Gastroesophageal sphincter (tissue), 3 donors: Measurements from ENCODE around the gene KLHL29.

Experiments used
- EP300 ChIP-seq: sonication (generic); formaldehyde crosslinking; IDR thresholded peaks from one replicate; pipeline ENCODE4 v1.6.1; 2017; ENCODE audit warnings: antibody characterized with exemption, mild to moderate bottlenecking
- POLR2A ChIP-seq, 2 donors: fragments of 450-650 bp; IDR thresholded peaks; one replicate each; pipeline ENCODE4 v1.6.1; 2017; ENCODE audit warnings: antibody characterized with exemption in 2 of 2, mild to moderate bottlenecking in 2 of 2, moderate library complexity in 1 of 2
- POLR2AphosphoS5 ChIP-seq: sonication (generic); formaldehyde crosslinking; IDR thresholded peaks from one replicate; pipeline ENCODE4 v1.6.1; 2017; ENCODE audit warnings: antibody characterized with exemption
- TF ChIP-seq, protein P1 (sequence below), 4 experiments: fragments of 200-600 bp in 2 of 4; fragments of 450-650 bp in 2 of 4; sonication (generic) in 1 of 4; IDR thresholded peaks; one replicate each; pipeline ENCODE4 v1.5.1; 2017 to 2019; ENCODE audit warnings: antibody characterized with exemption in 4 of 4, mild to moderate bottlenecking in 2 of 4, moderate library complexity in 2 of 4

DNA sequence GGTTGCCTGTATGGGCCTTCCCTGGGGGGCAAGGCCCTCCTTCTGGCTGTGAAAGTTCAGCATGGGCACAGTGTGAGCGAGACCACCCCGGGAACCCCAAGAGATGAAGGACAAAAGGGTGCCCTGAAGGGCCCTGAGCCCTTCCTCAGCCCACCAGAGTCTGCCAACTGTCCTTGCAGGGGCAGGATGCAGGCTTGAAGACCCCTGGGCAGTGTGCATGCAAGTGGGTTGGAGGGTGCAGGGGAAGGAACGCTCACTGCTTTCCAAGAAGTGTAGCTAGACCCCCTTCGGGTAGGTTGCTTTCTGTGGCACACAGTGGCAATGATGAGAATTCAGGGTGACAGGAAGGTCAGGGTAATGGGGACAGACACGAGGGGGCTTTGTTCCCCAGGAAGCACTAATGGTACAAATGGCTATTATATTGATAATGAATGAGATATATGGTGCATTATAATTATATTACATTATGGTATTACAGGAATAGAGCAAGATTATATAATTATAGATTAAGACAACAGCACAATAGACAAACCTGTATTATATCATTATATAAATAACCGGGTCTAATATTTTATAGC lies 313.2 kb downstream of the KLHL29 start:
- TF ChIP-seq, protein P1, sequence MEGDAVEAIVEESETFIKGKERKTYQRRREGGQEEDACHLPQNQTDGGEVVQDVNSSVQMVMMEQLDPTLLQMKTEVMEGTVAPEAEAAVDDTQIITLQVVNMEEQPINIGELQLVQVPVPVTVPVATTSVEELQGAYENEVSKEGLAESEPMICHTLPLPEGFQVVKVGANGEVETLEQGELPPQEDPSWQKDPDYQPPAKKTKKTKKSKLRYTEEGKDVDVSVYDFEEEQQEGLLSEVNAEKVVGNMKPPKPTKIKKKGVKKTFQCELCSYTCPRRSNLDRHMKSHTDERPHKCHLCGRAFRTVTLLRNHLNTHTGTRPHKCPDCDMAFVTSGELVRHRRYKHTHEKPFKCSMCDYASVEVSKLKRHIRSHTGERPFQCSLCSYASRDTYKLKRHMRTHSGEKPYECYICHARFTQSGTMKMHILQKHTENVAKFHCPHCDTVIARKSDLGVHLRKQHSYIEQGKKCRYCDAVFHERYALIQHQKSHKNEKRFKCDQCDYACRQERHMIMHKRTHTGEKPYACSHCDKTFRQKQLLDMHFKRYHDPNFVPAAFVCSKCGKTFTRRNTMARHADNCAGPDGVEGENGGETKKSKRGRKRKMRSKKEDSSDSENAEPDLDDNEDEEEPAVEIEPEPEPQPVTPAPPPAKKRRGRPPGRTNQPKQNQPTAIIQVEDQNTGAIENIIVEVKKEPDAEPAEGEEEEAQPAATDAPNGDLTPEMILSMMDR (IDR thresholded peaks at IDR 0.05) = no peak
- TF ChIP-seq POLR2AphosphoS5 (no peak), POLR2A (IDR thresholded peaks at IDR 0.05) (no peak), EP300 (no peak)
